ENCODE data around the gene SAMD15.

DNA sequence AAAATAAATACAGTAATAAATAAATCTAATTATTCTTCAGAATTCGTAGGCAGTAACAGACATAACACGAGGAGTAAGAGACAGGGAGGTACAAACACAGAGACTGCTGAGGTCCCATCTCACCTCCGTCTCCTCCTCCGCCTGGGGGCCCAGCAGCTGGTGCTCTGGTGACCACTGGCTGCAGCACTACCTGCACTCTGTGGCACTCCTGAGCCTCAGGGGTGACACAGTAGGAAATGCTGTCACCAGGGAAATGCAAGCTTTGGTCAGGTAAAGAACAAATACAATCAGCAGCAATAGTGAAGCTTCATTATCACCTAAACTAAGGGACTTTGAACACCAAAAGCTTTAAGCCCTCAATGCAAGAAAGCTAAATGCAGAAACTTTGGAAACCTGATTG lies 36.8 kb upstream of the SAMD15 start:
- TF ChIP-seq, protein P1, sequence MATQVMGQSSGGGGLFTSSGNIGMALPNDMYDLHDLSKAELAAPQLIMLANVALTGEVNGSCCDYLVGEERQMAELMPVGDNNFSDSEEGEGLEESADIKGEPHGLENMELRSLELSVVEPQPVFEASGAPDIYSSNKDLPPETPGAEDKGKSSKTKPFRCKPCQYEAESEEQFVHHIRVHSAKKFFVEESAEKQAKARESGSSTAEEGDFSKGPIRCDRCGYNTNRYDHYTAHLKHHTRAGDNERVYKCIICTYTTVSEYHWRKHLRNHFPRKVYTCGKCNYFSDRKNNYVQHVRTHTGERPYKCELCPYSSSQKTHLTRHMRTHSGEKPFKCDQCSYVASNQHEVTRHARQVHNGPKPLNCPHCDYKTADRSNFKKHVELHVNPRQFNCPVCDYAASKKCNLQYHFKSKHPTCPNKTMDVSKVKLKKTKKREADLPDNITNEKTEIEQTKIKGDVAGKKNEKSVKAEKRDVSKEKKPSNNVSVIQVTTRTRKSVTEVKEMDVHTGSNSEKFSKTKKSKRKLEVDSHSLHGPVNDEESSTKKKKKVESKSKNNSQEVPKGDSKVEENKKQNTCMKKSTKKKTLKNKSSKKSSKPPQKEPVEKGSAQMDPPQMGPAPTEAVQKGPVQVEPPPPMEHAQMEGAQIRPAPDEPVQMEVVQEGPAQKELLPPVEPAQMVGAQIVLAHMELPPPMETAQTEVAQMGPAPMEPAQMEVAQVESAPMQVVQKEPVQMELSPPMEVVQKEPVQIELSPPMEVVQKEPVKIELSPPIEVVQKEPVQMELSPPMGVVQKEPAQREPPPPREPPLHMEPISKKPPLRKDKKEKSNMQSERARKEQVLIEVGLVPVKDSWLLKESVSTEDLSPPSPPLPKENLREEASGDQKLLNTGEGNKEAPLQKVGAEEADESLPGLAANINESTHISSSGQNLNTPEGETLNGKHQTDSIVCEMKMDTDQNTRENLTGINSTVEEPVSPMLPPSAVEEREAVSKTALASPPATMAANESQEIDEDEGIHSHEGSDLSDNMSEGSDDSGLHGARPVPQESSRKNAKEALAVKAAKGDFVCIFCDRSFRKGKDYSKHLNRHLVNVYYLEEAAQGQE (IDR thresholded peaks at IDR 0.05): no peak
- TF ChIP-seq, protein P2, sequence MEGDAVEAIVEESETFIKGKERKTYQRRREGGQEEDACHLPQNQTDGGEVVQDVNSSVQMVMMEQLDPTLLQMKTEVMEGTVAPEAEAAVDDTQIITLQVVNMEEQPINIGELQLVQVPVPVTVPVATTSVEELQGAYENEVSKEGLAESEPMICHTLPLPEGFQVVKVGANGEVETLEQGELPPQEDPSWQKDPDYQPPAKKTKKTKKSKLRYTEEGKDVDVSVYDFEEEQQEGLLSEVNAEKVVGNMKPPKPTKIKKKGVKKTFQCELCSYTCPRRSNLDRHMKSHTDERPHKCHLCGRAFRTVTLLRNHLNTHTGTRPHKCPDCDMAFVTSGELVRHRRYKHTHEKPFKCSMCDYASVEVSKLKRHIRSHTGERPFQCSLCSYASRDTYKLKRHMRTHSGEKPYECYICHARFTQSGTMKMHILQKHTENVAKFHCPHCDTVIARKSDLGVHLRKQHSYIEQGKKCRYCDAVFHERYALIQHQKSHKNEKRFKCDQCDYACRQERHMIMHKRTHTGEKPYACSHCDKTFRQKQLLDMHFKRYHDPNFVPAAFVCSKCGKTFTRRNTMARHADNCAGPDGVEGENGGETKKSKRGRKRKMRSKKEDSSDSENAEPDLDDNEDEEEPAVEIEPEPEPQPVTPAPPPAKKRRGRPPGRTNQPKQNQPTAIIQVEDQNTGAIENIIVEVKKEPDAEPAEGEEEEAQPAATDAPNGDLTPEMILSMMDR (IDR thresholded peaks at IDR 0.05; ENCODE audit: low read depth, low read length, missing input control): no peak
- TF ChIP-seq GABPA (IDR thresholded peaks at IDR 0.05 in 1 of 2, conservative IDR thresholded peaks at IDR 0.05 in 1 of 2) (no peak), YY1 (IDR thresholded peaks at IDR 0.05) (no peak), FOXA1 (IDR thresholded peaks at IDR 0.05) (no peak), SP1 (IDR thresholded peaks at IDR 0.05) (no peak), RAD21 (IDR thresholded peaks at IDR 0.05) (no peak), EGR1 (IDR thresholded peaks at IDR 0.05; ENCODE audit: low read depth in 2 of 2) (no peak), TAF1 (conservative IDR thresholded peaks at IDR 0.05) (no peak), JUND (IDR thresholded peaks at IDR 0.05) (no peak)
- TF ChIP-seq, protein P3, sequence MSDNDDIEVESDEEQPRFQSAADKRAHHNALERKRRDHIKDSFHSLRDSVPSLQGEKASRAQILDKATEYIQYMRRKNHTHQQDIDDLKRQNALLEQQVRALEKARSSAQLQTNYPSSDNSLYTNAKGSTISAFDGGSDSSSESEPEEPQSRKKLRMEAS (IDR thresholded peaks at IDR 0.05): no peak
- TF ChIP-seq, protein P4, sequence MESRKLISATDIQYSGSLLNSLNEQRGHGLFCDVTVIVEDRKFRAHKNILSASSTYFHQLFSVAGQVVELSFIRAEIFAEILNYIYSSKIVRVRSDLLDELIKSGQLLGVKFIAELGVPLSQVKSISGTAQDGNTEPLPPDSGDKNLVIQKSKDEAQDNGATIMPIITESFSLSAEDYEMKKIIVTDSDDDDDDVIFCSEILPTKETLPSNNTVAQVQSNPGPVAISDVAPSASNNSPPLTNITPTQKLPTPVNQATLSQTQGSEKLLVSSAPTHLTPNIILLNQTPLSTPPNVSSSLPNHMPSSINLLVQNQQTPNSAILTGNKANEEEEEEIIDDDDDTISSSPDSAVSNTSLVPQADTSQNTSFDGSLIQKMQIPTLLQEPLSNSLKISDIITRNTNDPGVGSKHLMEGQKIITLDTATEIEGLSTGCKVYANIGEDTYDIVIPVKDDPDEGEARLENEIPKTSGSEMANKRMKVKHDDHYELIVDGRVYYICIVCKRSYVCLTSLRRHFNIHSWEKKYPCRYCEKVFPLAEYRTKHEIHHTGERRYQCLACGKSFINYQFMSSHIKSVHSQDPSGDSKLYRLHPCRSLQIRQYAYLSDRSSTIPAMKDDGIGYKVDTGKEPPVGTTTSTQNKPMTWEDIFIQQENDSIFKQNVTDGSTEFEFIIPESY (IDR thresholded peaks at IDR 0.05): no peak
- TF ChIP-seq, protein P5, sequence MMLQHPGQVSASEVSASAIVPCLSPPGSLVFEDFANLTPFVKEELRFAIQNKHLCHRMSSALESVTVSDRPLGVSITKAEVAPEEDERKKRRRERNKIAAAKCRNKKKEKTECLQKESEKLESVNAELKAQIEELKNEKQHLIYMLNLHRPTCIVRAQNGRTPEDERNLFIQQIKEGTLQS (IDR thresholded peaks at IDR 0.05): no peak
